Astrocyte of the cerebellum (primary cell): ENCODE data around the gene PRMT2.

Experiments used
- DNase-seq: peaks from one replicate; pipeline ENCODE4 v3.0.0-alpha.2; 2011; ENCODE audit warnings: low read depth
- H3K4me3 ChIP-seq: 2 replicates; pipeline ENCODE4 v1.5.1; 2011; ENCODE audit warnings: mild to moderate bottlenecking, low read depth, low read length, moderate library complexity
- in situ Hi-C: cut with HindIII; loops from 2 replicates; pipeline ENCODE4 v1.10.0; 2017; ENCODE audit warnings: low sequenced_read_pairs
- TF ChIP-seq, protein P1 (sequence below): IDR thresholded peaks from 2 replicates; pipeline ENCODE4 v1.5.1; 2012; ENCODE audit warnings: low read length, low read depth, moderate library complexity, mild to moderate bottlenecking; ENCODE audit errors: missing control alignments

PRMT2 gene

DNA sequence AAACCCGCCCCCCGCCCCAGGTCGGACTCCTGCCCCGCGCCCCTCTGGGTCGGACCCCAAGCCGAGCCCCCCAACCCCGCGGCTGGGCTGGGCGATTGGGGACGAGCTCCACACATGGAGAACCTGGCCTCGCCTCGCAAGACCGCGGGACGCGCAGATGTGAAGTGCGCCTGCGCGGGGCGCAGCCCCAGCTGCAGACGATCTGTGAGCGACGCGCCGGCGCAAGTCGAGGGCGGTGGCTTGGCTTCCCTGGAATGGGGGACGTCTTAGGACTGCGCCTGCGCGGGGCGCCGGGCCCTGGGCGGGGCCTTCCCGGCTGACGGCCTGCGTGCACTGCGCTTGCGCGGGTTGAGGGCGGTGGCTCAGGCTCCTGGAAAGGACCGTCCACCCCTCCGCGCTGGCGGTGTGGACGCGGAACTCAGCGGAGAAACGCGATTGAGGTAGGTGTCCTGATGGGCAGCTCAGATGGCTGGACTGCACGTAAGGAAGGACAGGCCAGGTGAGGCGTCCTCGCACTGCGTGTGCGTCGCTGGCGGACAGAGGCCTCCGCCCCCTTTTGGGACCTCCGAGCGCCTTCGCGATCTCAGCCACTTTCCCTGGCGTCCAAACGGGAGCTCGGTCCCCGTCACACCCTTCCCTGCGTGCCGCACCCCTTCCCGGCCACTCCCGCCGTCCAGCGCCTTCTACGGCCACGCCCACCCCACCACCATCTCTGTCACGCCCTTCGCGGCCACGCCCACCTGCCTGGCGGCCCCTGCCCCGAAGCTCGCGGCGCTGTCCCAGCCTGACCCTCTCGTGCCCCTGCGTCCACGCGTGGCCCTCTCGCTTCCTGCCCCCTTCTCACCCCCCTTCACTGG, at the start of gene PRMT2:
Gene PRMT2 (plus strand): TSS at position 351 of the 857 bp plus-strand sequence. CDS start 1,278 bp downstream, outside the sequence.
- DNase-seq = peak; percentile 91
- TF ChIP-seq, protein P1, sequence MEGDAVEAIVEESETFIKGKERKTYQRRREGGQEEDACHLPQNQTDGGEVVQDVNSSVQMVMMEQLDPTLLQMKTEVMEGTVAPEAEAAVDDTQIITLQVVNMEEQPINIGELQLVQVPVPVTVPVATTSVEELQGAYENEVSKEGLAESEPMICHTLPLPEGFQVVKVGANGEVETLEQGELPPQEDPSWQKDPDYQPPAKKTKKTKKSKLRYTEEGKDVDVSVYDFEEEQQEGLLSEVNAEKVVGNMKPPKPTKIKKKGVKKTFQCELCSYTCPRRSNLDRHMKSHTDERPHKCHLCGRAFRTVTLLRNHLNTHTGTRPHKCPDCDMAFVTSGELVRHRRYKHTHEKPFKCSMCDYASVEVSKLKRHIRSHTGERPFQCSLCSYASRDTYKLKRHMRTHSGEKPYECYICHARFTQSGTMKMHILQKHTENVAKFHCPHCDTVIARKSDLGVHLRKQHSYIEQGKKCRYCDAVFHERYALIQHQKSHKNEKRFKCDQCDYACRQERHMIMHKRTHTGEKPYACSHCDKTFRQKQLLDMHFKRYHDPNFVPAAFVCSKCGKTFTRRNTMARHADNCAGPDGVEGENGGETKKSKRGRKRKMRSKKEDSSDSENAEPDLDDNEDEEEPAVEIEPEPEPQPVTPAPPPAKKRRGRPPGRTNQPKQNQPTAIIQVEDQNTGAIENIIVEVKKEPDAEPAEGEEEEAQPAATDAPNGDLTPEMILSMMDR = no peak
- in situ Hi-C loops = no loop called here
- H3K4me3 ChIP-seq = peak within 1 kb of the TSS; percentile 99

- no peak for DNase-seq
- TF ChIP-seq, protein P1 = no peak
- in situ Hi-C loops = no loop called here
Observed at GRCh38 chr21:46594276-46594675, 41.2 kb upstream of the PRMT2 start.

DNA sequence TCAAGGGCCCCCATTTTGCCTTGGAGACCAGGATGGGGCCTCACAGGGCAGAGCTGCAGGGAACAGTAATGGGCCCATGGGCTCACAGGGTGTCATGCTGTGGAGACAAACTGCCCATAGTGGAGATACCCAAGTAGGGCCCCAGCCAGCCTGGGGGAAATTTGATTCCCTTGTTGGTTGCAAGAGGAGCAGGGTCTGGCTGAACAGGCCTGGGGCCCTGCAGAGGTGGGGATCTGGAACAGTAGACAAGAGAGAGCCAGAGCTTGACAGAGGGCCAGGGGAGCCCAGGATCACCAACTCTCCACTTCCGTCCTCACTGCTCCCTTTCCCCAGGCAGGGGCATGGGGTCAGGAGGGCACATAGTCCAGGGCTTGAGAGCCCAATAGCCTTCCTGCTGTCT, 39.3 kb upstream of the PRMT2 start:
- in situ Hi-C loops = no loop called here
- no peak for DNase-seq

More at GRCh38 chr21:46594276-46594675, 41.2 kb upstream of the PRMT2 start:
- H3K4me3 ChIP-seq = no peak overlapping the region

DNA sequence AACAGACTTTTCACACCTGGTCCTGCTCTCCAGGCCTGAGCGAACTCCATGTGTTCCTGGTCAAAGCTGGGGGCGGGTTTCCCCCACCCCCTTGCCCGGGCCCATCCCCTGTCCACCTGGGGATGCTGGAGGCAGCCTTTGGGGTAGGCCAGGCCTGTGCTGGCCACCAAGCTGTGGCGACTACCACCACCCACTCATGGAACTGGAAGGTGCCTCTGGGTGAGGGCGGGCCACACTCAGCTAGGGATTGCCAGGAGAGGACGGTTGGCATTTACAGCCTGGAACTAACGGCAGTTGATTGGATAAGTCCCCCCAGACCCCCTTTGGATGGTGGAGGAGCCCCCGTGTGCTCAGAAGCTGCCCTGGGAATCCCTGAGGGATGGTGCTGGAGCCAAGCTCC, 38.4 kb upstream of the PRMT2 start:
- H3K4me3 ChIP-seq = no peak overlapping the region
- no peak for DNase-seq
- TF ChIP-seq, protein P1 = no peak
- in situ Hi-C loops = no loop called here

More for the DNA sequence above, 39.3 kb upstream of the PRMT2 start:
- no peak overlapping the region for H3K4me3 ChIP-seq
- TF ChIP-seq, protein P1 = no peak

DNA sequence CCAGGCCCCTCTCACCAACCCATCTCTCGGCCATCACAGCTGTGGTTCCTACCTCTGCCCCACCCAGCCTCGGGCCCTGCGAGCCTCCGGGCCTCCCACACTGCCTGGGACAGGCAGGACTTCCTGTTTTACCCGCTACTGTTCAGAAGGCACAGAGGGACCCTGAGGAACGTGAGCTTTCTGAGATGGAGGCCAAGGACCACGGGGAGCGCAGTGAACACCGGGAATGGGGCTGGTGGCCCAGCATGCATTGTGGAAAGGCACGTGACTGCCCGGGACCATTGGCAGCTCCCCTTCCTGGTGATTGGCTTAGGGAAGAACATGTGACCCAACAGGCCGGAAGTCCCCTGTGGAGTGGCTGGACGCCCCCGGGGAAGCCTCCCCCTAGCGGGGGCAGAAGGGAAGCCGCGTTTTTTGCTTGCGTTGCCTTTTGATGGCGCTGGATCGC, 37.6 kb upstream of the PRMT2 start:
- DNase-seq = no peak
- TF ChIP-seq, protein P1 = no peak
- H3K4me3 ChIP-seq = no peak overlapping the region
- in situ Hi-C loops = no loop called here

GRCh38 chr21:46598581-46599572, 36.6 kb upstream of the PRMT2 start:
- in situ Hi-C loops = no loop called here

More at GRCh38 chr21:46598581-46599572, 36.6 kb upstream of the PRMT2 start:
- TF ChIP-seq, protein P1 = no peak
- no peak overlapping the region for H3K4me3 ChIP-seq
- peak; percentile 74 for DNase-seq
